ENCODE data around the gene MCM9.

- TF ChIP-seq CTCF (IDR thresholded peaks at IDR 0.05) (no peak), EZH2 (IDR thresholded peaks at IDR 0.05; ENCODE audit: borderline replicate concordance, insufficient read depth, low read depth, low read length, poor library complexity, severe bottlenecking) (no peak)
Observed at GRCh38 chr6:118787724-118788423, 147.1 kb downstream of the MCM9 start.
